A549 treated with AZD9567 at 1 μM for 4 hours (cell line): ENCODE measurements around the gene DGUOK. TPM values are rescaled to one million over a fixed set of nuclear protein-coding genes. Genes with fewer than 3 reads are reported as not detected.

Experiments
- total RNA-seq: library from RNA; stranded (reverse); fragments of 200-300 nt; extraction: Qiagen RNA extraction; gene quantifications from 5 replicates; pipeline ENCODE4 v1.2.3, GENCODE V29; 2022; ENCODE audit not compliant: insufficient read depth

Gene DGUOK
- 146 to 164 TPM (median 155 TPM) in 5 replicates for total RNA-seq

DNA sequence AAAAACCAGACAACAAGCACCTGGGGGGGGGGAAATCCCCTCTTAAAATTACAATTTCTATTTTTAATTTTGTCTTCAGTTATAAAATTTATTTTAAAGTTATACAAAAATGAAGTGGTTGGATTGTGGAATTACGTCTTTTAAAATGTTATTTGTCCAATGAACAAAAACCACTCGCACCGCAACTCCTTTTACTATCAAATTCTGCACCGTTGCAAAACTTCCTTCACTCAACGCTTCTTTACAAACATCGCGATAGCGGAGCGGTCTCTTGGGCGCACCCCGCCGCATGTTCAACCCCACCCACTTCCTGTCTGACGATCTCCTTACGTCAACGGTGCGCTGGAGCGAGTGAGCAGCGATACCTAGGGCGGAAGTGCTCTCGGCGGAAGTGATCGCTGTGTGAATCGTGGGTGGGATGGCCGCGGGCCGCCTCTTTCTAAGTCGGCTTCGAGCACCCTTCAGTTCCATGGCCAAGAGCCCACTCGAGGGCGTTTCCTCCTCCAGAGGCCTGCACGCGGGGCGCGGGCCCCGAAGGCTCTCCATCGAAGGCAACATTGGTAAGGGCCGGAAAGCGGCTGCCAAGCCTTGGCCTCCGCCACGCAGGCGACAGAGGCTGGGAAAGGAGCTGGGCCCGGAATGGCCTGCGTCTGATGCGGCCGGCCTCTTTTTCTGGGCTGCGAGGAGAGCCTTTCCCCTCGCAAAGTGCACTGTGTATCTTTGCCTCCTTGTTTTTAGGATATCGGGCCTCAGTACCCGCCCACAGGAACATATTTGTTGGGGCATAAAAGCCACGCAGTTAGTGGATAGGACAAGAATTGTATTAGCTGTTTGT is at the start of gene DGUOK:
Gene DGUOK (plus strand): TSS at position 388 of the 835 bp plus-strand sequence. CDS start 31 bp downstream, at position 419.

DNA sequence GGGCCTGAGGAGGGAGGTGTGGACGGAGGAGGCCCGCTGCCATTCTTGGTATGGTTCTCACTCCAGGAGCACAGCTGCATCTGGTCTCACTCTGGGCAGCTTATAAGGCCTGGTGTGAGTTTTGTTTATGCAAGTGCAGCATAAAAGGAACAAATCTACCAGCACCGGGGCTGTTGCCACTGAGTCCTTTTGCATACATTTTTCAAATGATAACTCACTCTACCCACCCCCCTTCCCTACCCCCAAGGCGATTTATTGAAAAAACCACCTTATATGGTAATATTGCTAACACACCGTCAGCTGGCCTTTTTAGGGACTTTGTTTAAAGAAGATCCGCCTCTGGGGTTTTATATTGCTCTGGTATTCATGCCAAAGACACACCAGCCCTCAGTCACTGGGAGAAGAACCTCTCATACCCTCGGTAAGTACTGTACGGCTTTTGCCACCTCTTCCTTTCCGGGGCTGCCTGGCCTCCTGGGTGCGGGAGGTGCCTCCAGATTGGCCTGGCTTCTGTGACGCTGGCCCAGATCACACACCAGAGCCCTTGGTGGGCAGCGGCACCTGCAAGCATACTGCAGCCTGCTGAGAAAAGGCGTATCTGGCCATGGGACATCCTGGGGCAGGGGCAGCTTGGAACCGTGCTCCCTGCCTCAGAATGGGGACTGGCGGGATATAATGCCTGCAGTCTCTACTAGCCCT is 33.9 kb upstream of the DGUOK start, which contains the start of gene ACTG2:
Gene ACTG2 (plus strand): TSS at position 378 of the 699 bp plus-strand sequence. CDS start 8,304 bp downstream, outside the sequence.

DNA sequence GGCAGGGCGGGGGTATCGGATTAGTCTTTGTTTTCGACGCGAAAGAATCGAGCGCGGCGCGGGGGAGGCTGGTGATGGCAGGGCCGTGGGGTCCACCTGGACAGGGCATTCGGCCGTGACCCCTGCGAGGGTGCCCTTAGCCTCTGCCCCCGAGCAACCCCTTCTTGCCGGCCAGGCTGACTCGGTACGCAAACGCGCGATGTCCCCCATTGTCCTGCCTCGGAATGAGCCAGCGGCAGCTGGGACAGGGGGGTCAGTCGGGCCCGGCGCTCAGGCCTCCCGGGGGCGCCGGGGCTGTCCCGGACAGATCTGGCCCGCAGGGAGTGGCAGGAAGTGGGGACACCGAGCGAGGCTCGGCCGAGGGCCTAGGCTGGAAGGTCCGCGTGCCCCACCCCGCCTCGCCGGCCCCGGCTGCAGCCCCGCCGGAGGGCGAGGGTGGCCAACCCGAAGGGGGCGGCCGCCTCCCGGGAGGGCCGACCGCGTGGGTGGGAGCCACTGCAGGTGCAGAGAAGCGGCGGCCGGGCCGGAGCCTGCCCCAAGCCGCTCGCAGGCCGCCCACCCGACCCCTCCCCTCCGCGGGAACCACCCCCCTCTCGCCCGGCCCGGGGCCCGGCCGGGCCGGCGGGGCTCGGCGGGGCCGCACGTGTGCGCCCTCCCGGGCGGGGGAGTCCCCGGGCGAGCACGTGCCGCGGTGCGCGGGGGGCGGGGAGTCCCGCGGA is 57.7 kb downstream of the DGUOK start, which contains the start of gene TET3:
Gene TET3 (plus strand): TSS at position 708 of the 719 bp plus-strand sequence. CDS start 1,494 bp downstream, outside the sequence.

Other genes with a start within 250 kb of the DGUOK start
- 73.7 to 126 TPM (median 81.1 TPM) in 5 replicates for gene TPRKB, start 189.5 kb upstream of the DGUOK start, total RNA-seq
- gene DUSP11, start 146.8 kb upstream of the DGUOK start, total RNA-seq, result 37.2 to 54.6 TPM (median 43.0 TPM) in 5 replicates
- 0.02 TPM in 1 of 5 replicates, not detected in the others for gene C2orf78, start 142.7 kb upstream of the DGUOK start, total RNA-seq
- gene STAMBP, start 97.9 kb upstream of the DGUOK start, total RNA-seq, result 48.4 to 51.6 TPM (median 50.8 TPM) in 5 replicates
- 0.20 to 0.28 TPM (median 0.24 TPM) in 4 of 5 replicates, not detected in the other for gene ACTG2, start 33.9 kb upstream of the DGUOK start, total RNA-seq
- gene TET3, start 58.0 kb downstream of the DGUOK start, total RNA-seq, result 6.6 to 8.1 TPM (median 7.3 TPM) in 5 replicates
- 125 to 169 TPM (median 135 TPM) in 5 replicates for gene BOLA3, start 221.0 kb downstream of the DGUOK start, total RNA-seq